A549 (cell line): Measurements from ENCODE around the gene DDX21. TPM values are rescaled to one million over a fixed set of nuclear protein-coding genes. Genes with fewer than 3 reads are reported as not detected.

Source experiments
- ATAC-seq, 2 experiments: fragments of 200-7000 bp in 1 of 2; fragments of >200 bp in 1 of 2; cut with Nextera tagmentation in 1 of 2; cut with Tn5 transposase in 1 of 2; 3 replicates each; pipeline versions ENCODE4 v1.8.0 to v1.9.1; 2018 to 2020; ENCODE audit warnings: mild to moderate bottlenecking in 1 of 2, moderate library complexity in 1 of 2
- CTCF ChIA-PET: fragments of 300-600 bp; sonication (Branson Sonifier 250); formaldehyde crosslinking; extraction: SDS; loops from one replicate; lab custom pipeline; 2021; ENCODE audit warnings: antibody characterized with exemption, inconsistent platforms; lab: Yijun Ruan, JAX
- POLR2A ChIA-PET: fragments of 350-600 bp; formaldehyde crosslinking; extraction: SDS; loops from one replicate; lab custom pipeline; 2021; ENCODE audit warnings: antibody characterized with exemption, inconsistent platforms; lab: Yijun Ruan, JAX
- DNase-seq, 2 experiments: peaks; one replicate each; pipeline versions ENCODE4 v3.0.0 to v3.0.0-alpha.2; 2011 to 2016; ENCODE audit warnings: low read depth in 1 of 2, low spot score in 1 of 2
- FAIRE-seq: peaks from 2 replicates; lab custom pipeline; 2011; peaks lifted over from hg19 to GRCh38; lab: Jason Lieb, UNC
- H3K27ac ChIP-seq, 2 experiments: fragments of >200 bp; sonication (Bioruptor Twin); formaldehyde crosslinking; 3 replicates each; pipeline ENCODE4 v1.5.1; 2016 to 2017
- H3K4me1 ChIP-seq: fragments of >200 bp; sonication (Bioruptor Twin); formaldehyde crosslinking; 3 replicates; pipeline ENCODE4 v1.6.1; 2016
- H3K4me2 ChIP-seq: fragments of >200 bp; sonication (Bioruptor Twin); formaldehyde crosslinking; 3 replicates; pipeline ENCODE4 v1.6.1; 2016
- H3K4me3 ChIP-seq: fragments of >200 bp; sonication (Bioruptor Twin); formaldehyde crosslinking; 3 replicates; pipeline ENCODE4 v1.5.1; 2016
- H3K9me3 ChIP-seq: fragments of >200 bp; sonication (Bioruptor Twin); formaldehyde crosslinking; 3 replicates; pipeline ENCODE4 v1.6.1; 2016
- BCL3 ChIP-seq: fragments of >200 bp; sonication (Bioruptor Twin); formaldehyde crosslinking; IDR thresholded peaks from 3 replicates; pipeline ENCODE4 v1.6.1; 2016
- BHLHE40 ChIP-seq: IDR thresholded peaks from 2 replicates; pipeline ENCODE4 v1.6.1; 2012; ENCODE audit warnings: low read depth, low read length, inconsistent platforms
- CBX2 ChIP-seq: fragments of 200-600 bp; sonication (generic); IDR thresholded peaks from 2 replicates; pipeline ENCODE4 v1.6.1; 2016; ENCODE audit warnings: low read depth, mild to moderate bottlenecking, borderline replicate concordance
- EHMT2 ChIP-seq: fragments of 200-600 bp; sonication (generic); IDR thresholded peaks from 2 replicates; pipeline ENCODE4 v1.6.1; 2016; ENCODE audit warnings: antibody characterized with exemption, low read depth, mild to moderate bottlenecking, moderate library complexity
- EP300 ChIP-seq, 2 experiments: fragments of >200 bp; sonication (Bioruptor Twin); formaldehyde crosslinking; IDR thresholded peaks; 2 replicates in 1 of 2; 3 replicates in 1 of 2; pipeline ENCODE4 v1.6.1; 2016 to 2017
- FOXS1 ChIP-seq: fragments of 250-450 bp; sonication (Bioruptor Pico); IDR thresholded peaks from 2 replicates; pipeline ENCODE4 v1.5.0; 2020; ENCODE audit warnings: mild to moderate bottlenecking, moderate library complexity
- GATA3 ChIP-seq: IDR thresholded peaks from 2 replicates; pipeline ENCODE4 v1.6.1; 2012; ENCODE audit warnings: borderline replicate concordance
- HOXB5 ChIP-seq: fragments of 250-450 bp; sonication (Bioruptor Pico); IDR thresholded peaks from 2 replicates; pipeline ENCODE4 v1.5.0; 2020; ENCODE audit warnings: mild to moderate bottlenecking, moderate library complexity
- KDM5A ChIP-seq: fragments of 200-600 bp; sonication (generic); IDR thresholded peaks from 2 replicates; pipeline ENCODE4 v1.6.1; 2016; ENCODE audit warnings: antibody characterized with exemption, mild to moderate bottlenecking
- MYC ChIP-seq: IDR thresholded peaks from 2 replicates; pipeline ENCODE4 v1.6.1; 2012; ENCODE audit warnings: mild to moderate bottlenecking, inconsistent platforms, low read length, improper control_type of control experiment, borderline replicate concordance
- NFE2L2 ChIP-seq: fragments of 150-350 bp; conservative IDR thresholded peaks from 2 replicates; pipeline ENCODE4 v1.6.1; 2014; ENCODE audit warnings: low read length
- PHF8 ChIP-seq: fragments of 200-600 bp; sonication (generic); IDR thresholded peaks from 2 replicates; pipeline ENCODE4 v1.6.1; 2016; ENCODE audit warnings: low read depth, mild to moderate bottlenecking, antibody characterized with exemption, moderate library complexity, borderline replicate concordance
- TP53 ChIP-seq: fragments of 250-450 bp; sonication (Bioruptor Pico); IDR thresholded peaks from 2 replicates; pipeline ENCODE4 v1.5.0; 2021; ENCODE audit warnings: mild to moderate bottlenecking, moderate library complexity
- USF2 ChIP-seq: fragments of 450-650 bp; IDR thresholded peaks from 2 replicates; pipeline ENCODE4 v1.6.1; 2014; ENCODE audit warnings: antibody characterized with exemption
- ZNF302 ChIP-seq: fragments of 250-450 bp; sonication (Bioruptor Pico); IDR thresholded peaks from 2 replicates; pipeline ENCODE4 v1.9.0; 2021; ENCODE audit warnings: inconsistent platforms, mild to moderate bottlenecking, moderate library complexity
- WGBS: methylation state at CpG from one replicate; pipeline ENCODE4 v1.1.6; 2017; ENCODE audit errors: missing lambda C conversion rate; 5-methylcytosine and 5-hydroxymethylcytosine counted together
- polyA plus RNA-seq, 4 experiments: library from polyadenylated mRNA; depleted of rRNA in 3 of 4; stranded (reverse); fragments of >200 nt; fragmentation: RNase III in 1 of 4; extraction: RNeasy Plus Mini Kit Qiagen cat#74134 plus additional on column Dnase treatment in 1 of 4; gene quantifications; 2 replicates in 3 of 4; 3 replicates in 1 of 4; pipeline ENCODE4 v1.2.3, GENCODE V29; 2011 to 2017
- TF ChIP-seq, protein P1 (sequence below): fragments of >200 bp; sonication (Bioruptor Twin); formaldehyde crosslinking; IDR thresholded peaks from 3 replicates; pipeline ENCODE4 v1.5.1; 2016
- TF ChIP-seq, protein P2 (sequence below): IDR thresholded peaks from 2 replicates; pipeline ENCODE4 v1.6.1; 2012; ENCODE audit warnings: low read depth, borderline replicate concordance
- TF ChIP-seq, protein P3 (sequence below): fragments of 200-600 bp; sonication (generic); IDR thresholded peaks from 2 replicates; pipeline ENCODE4 v1.6.1; 2016; ENCODE audit warnings: antibody characterized with exemption, mild to moderate bottlenecking, moderate library complexity
- TF ChIP-seq, protein P4 (sequence below): IDR thresholded peaks from 2 replicates; pipeline ENCODE4 v1.6.1; 2012
- TF ChIP-seq, protein P5 (sequence below): fragments of 250-450 bp; sonication (Bioruptor Pico); IDR thresholded peaks from 2 replicates; pipeline ENCODE4 v1.5.0; 2020; ENCODE audit warnings: low read depth, mild to moderate bottlenecking, moderate library complexity

The DDX21 gene
- polyA plus RNA-seq, 2 of the 4 experiments (the other 2 are of a cell fraction): 113 to 218 TPM

GRCh38 chr10:68981074-68981473 lies 25.1 kb downstream of the DDX21 start:
- no peaks in the 10 kb centered on the region for H3K9me3 ChIP-seq
- peak; percentile 33 to 35 for DNase-seq
- FAIRE-seq: no peak
- no peak overlapping the region for H3K27ac ChIP-seq
- peak; percentile 82 to 83 for ATAC-seq
- WGBS: 95% methylated on average over 1 of the region's 1 CpG
- ChIA-PET POLR2A (interaction anchor here (1.1 kb wide), 1 partner anchor 25 kb away, joined by 7 read pairs; the partner anchor contains the start of gene DDX21), CTCF (interaction anchor here (1.1 to 4.2 kb wide), 3 partner anchors 8 to 125 kb away, joined by 4 to 26 read pairs (median 10); no protein-coding TSS in a partner anchor)
- no peak overlapping the region for H3K4me3 ChIP-seq
- no peaks in the 10 kb centered on the region for H3K4me1 ChIP-seq
- H3K4me2 ChIP-seq: no peak overlapping the region
- no peak for TF ChIP-seq ZNF302 (CRISPR knock-in tag)
- TF ChIP-seq, protein P1, sequence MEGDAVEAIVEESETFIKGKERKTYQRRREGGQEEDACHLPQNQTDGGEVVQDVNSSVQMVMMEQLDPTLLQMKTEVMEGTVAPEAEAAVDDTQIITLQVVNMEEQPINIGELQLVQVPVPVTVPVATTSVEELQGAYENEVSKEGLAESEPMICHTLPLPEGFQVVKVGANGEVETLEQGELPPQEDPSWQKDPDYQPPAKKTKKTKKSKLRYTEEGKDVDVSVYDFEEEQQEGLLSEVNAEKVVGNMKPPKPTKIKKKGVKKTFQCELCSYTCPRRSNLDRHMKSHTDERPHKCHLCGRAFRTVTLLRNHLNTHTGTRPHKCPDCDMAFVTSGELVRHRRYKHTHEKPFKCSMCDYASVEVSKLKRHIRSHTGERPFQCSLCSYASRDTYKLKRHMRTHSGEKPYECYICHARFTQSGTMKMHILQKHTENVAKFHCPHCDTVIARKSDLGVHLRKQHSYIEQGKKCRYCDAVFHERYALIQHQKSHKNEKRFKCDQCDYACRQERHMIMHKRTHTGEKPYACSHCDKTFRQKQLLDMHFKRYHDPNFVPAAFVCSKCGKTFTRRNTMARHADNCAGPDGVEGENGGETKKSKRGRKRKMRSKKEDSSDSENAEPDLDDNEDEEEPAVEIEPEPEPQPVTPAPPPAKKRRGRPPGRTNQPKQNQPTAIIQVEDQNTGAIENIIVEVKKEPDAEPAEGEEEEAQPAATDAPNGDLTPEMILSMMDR: peak; percentile 22; the same call in 1 of the 3 replicates
- TF ChIP-seq GATA3: no peak
- TF ChIP-seq TP53 (CRISPR knock-in tag): no peak

DNA sequence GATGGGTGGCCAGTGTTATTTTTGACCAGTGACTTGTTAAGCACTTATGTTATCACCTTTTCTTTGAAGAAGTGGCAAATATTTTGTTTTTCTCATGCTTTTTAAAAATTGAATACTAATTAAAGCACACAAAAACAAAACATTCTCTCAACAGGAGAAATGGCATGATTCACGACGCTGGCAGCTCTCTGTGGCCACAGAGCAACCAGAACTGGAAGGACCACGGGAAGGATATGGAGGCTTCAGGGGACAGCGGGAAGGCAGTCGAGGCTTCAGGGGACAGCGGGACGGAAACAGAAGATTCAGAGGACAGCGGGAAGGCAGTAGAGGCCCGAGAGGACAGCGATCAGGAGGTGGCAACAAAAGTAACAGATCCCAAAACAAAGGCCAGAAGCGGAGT lies 26.4 kb downstream of the DDX21 start:
- no peaks in the 10 kb centered on the region for H3K9me3 ChIP-seq
- 93% methylated on average over 11 of the region's 11 CpGs for WGBS
- H3K4me1 ChIP-seq: no peaks in the 10 kb centered on the region; the same call in 2 of the 3 replicates
- no peak for DNase-seq
- POLR2A ChIA-PET: no interaction called here
- CTCF ChIA-PET: interaction anchor here (1.2 to 4.2 kb wide), 3 partner anchors 9 to 112 kb away, joined by 4 to 26 read pairs (median 10); no protein-coding TSS in a partner anchor
- no peak overlapping the region for H3K4me3 ChIP-seq
- FAIRE-seq: no peak
- H3K27ac ChIP-seq: no peak overlapping the region
- no peak overlapping the region for H3K4me2 ChIP-seq
- TF ChIP-seq USF2 (no peak), EHMT2 (no peak), MYC (no peak), EP300 (IDR thresholded peaks at IDR 0.05) (no peak), HOXB5 (CRISPR knock-in tag) (no peak), GATA3 (no peak), BCL3 (no peak), CBX2 (no peak), NFE2L2 (no peak), FOXS1 (CRISPR knock-in tag) (no peak), BHLHE40 (no peak), PHF8 (no peak), KDM5A (no peak)
- TF ChIP-seq, protein P2, sequence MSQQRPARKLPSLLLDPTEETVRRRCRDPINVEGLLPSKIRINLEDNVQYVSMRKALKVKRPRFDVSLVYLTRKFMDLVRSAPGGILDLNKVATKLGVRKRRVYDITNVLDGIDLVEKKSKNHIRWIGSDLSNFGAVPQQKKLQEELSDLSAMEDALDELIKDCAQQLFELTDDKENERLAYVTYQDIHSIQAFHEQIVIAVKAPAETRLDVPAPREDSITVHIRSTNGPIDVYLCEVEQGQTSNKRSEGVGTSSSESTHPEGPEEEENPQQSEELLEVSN: no peak
- TF ChIP-seq, protein P3, sequence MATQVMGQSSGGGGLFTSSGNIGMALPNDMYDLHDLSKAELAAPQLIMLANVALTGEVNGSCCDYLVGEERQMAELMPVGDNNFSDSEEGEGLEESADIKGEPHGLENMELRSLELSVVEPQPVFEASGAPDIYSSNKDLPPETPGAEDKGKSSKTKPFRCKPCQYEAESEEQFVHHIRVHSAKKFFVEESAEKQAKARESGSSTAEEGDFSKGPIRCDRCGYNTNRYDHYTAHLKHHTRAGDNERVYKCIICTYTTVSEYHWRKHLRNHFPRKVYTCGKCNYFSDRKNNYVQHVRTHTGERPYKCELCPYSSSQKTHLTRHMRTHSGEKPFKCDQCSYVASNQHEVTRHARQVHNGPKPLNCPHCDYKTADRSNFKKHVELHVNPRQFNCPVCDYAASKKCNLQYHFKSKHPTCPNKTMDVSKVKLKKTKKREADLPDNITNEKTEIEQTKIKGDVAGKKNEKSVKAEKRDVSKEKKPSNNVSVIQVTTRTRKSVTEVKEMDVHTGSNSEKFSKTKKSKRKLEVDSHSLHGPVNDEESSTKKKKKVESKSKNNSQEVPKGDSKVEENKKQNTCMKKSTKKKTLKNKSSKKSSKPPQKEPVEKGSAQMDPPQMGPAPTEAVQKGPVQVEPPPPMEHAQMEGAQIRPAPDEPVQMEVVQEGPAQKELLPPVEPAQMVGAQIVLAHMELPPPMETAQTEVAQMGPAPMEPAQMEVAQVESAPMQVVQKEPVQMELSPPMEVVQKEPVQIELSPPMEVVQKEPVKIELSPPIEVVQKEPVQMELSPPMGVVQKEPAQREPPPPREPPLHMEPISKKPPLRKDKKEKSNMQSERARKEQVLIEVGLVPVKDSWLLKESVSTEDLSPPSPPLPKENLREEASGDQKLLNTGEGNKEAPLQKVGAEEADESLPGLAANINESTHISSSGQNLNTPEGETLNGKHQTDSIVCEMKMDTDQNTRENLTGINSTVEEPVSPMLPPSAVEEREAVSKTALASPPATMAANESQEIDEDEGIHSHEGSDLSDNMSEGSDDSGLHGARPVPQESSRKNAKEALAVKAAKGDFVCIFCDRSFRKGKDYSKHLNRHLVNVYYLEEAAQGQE: no peak
- TF ChIP-seq, protein P4, sequence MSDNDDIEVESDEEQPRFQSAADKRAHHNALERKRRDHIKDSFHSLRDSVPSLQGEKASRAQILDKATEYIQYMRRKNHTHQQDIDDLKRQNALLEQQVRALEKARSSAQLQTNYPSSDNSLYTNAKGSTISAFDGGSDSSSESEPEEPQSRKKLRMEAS: no peak
- TF ChIP-seq, protein P5, sequence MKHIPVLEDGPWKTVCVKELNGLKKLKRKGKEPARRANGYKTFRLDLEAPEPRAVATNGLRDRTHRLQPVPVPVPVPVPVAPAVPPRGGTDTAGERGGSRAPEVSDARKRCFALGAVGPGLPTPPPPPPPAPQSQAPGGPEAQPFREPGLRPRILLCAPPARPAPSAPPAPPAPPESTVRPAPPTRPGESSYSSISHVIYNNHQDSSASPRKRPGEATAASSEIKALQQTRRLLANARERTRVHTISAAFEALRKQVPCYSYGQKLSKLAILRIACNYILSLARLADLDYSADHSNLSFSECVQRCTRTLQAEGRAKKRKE (CRISPR knock-in tag): no peak
- ATAC-seq: no peak
